WTC11 (cell line): Measurements from ENCODE around the gene DARS1. TPM values are rescaled to one million over a fixed set of nuclear protein-coding genes. Genes with fewer than 3 reads are reported as not detected.

Source experiments
- ATAC-seq: fragments of 200-7000 bp; cut with Tn5 transposase; 2 replicates; pipeline ENCODE4 v1.10.0; 2021; ENCODE audit warnings: mild to moderate bottlenecking, moderate library complexity
- CTCF ChIA-PET: fragments of 300-600 bp; sonication (Branson Sonifier 250); formaldehyde crosslinking; loops from one replicate; lab custom pipeline; 2021; ENCODE audit warnings: antibody characterized with exemption; lab: Charles Lee
- POLR2A ChIA-PET: fragments of 350-600 bp; sonication (Branson Sonifier 250); formaldehyde crosslinking; loops from one replicate; lab custom pipeline; 2021; ENCODE audit warnings: antibody characterized with exemption; lab: Charles Lee
- DNase-seq: peaks from one replicate; pipeline ENCODE4 v3.0.0; 2021; ENCODE audit warnings: low spot score
- H3K27ac Mint-ChIP-seq: 2 replicates; pipeline ENCODE4 v1.8.0; 2021; ENCODE audit warnings: mixed read lengths
- H3K27me3 Mint-ChIP-seq: 2 replicates; pipeline ENCODE4 v1.8.0; 2021; ENCODE audit warnings: low read depth, mild to moderate bottlenecking, moderate library complexity, mixed read lengths
- H3K36me3 Mint-ChIP-seq: 2 replicates; pipeline ENCODE4 v1.8.0; 2021; ENCODE audit warnings: mixed read lengths
- H3K4me1 Mint-ChIP-seq: 2 replicates; pipeline ENCODE4 v1.8.0; 2022; ENCODE audit warnings: mixed read lengths
- H3K4me3 Mint-ChIP-seq: 2 replicates; pipeline ENCODE4 v1.8.0; 2021; ENCODE audit warnings: mild to moderate bottlenecking, moderate library complexity, mixed read lengths
- H3K9me3 Mint-ChIP-seq: 2 replicates; pipeline ENCODE4 v1.8.0; 2021; ENCODE audit warnings: mixed read lengths
- ATF3 ChIP-seq: sonication (generic); formaldehyde crosslinking; conservative IDR thresholded peaks from 2 replicates; pipeline ENCODE4 v1.8.1; 2022; ENCODE audit warnings: mild to moderate bottlenecking, missing genetic modification reagents
- ATF6 ChIP-seq: sonication (generic); formaldehyde crosslinking; IDR thresholded peaks from 2 replicates; pipeline ENCODE4 v1.8.1; 2023; ENCODE audit warnings: mild to moderate bottlenecking, missing genetic modification reagents
- CREB1 ChIP-seq: sonication (generic); formaldehyde crosslinking; IDR thresholded peaks from 2 replicates; pipeline ENCODE4 v1.8.0; 2023; ENCODE audit warnings: mild to moderate bottlenecking, missing genetic modification reagents
- E2F1 ChIP-seq: sonication (generic); formaldehyde crosslinking; IDR thresholded peaks from 2 replicates; pipeline ENCODE4 v1.8.0; 2022; ENCODE audit warnings: mild to moderate bottlenecking, missing genetic modification reagents
- E2F5 ChIP-seq: sonication (generic); formaldehyde crosslinking; IDR thresholded peaks from 2 replicates; pipeline ENCODE4 v1.8.1; 2022; ENCODE audit warnings: mild to moderate bottlenecking, moderate library complexity, missing genetic modification reagents
- ESRRA ChIP-seq: sonication (generic); formaldehyde crosslinking; IDR thresholded peaks from 2 replicates; pipeline ENCODE4 v1.8.1; 2022; ENCODE audit warnings: mild to moderate bottlenecking, missing genetic modification reagents, borderline replicate concordance
- GTF2I ChIP-seq: fragments of 250-450 bp; sonication (Bioruptor Pico); conservative IDR thresholded peaks from 2 replicates; pipeline ENCODE4 v1.4.0; 2021; ENCODE audit warnings: mild to moderate bottlenecking
- IRF2 ChIP-seq: sonication (generic); formaldehyde crosslinking; IDR thresholded peaks from 2 replicates; pipeline ENCODE4 v1.8.0; 2022; ENCODE audit warnings: low read depth, missing genetic modification reagents, borderline replicate concordance
- JAZF1 ChIP-seq: fragments of 250-450 bp; sonication (Bioruptor Pico); IDR thresholded peaks from 2 replicates; pipeline ENCODE4 v1.9.0; 2021; ENCODE audit warnings: moderate library complexity, mild to moderate bottlenecking, inconsistent platforms
- JUN ChIP-seq: sonication (generic); formaldehyde crosslinking; IDR thresholded peaks from 2 replicates; pipeline ENCODE4 v1.8.0; 2023; ENCODE audit warnings: mild to moderate bottlenecking, missing genetic modification reagents
- MAX ChIP-seq: sonication (generic); formaldehyde crosslinking; IDR thresholded peaks from 2 replicates; pipeline ENCODE4 v1.8.0; 2022; ENCODE audit warnings: mild to moderate bottlenecking, missing genetic modification reagents
- MYBL2 ChIP-seq: sonication (generic); formaldehyde crosslinking; IDR thresholded peaks from 2 replicates; pipeline ENCODE4 v1.8.1; 2023; ENCODE audit warnings: mild to moderate bottlenecking, moderate library complexity, missing genetic modification reagents
- NFE2L1 ChIP-seq: sonication (generic); formaldehyde crosslinking; IDR thresholded peaks from 2 replicates; pipeline ENCODE4 v1.8.1; 2023; ENCODE audit warnings: missing genetic modification reagents
- NFYB ChIP-seq: sonication (generic); formaldehyde crosslinking; conservative IDR thresholded peaks from 2 replicates; pipeline ENCODE4 v1.8.0; 2022; ENCODE audit warnings: low read depth, missing genetic modification reagents
- NR1H2 ChIP-seq: sonication (generic); formaldehyde crosslinking; IDR thresholded peaks from 2 replicates; pipeline ENCODE4 v1.9.0; 2021; ENCODE audit warnings: mild to moderate bottlenecking, moderate library complexity, missing genetic modification reagents
- NR2C2 ChIP-seq: sonication (generic); formaldehyde crosslinking; IDR thresholded peaks from 2 replicates; pipeline ENCODE4 v1.8.0; 2022; ENCODE audit warnings: mild to moderate bottlenecking, missing genetic modification reagents
- RELA ChIP-seq: sonication (generic); formaldehyde crosslinking; IDR thresholded peaks from 2 replicates; pipeline ENCODE4 v1.8.1; 2022; ENCODE audit warnings: missing genetic modification reagents, mild to moderate bottlenecking, borderline replicate concordance
- TCF7 ChIP-seq: sonication (generic); formaldehyde crosslinking; IDR thresholded peaks from 2 replicates; pipeline ENCODE4 v1.8.0; 2022; ENCODE audit warnings: mild to moderate bottlenecking, low read depth, missing genetic modification reagents, moderate library complexity
- ZNF416 ChIP-seq: fragments of 250-450 bp; sonication (Bioruptor Pico); IDR thresholded peaks from 2 replicates; pipeline ENCODE4 v1.9.0; 2021; ENCODE audit warnings: mild to moderate bottlenecking, inconsistent platforms
- ZNF512 ChIP-seq: sonication (generic); formaldehyde crosslinking; IDR thresholded peaks from 2 replicates; pipeline ENCODE4 v1.8.1; 2022; ENCODE audit warnings: missing genetic modification reagents, borderline replicate concordance
- ZNF532 ChIP-seq: fragments of 250-450 bp; sonication (Bioruptor Pico); IDR thresholded peaks from 2 replicates; pipeline ENCODE4 v1.9.0; 2021; ENCODE audit warnings: mild to moderate bottlenecking, borderline replicate concordance
- total RNA-seq: library from RNA; stranded (reverse); gene quantifications from 3 replicates; pipeline ENCODE4 v1.2.3, GENCODE V29; 2021

DARS1 gene
- total RNA-seq, 1 experiment from 2014 or later: 80.9 TPM

- TF ChIP-seq RELA (CRISPR knock-in tag) (no peak), ATF3 (CRISPR knock-in tag) (no peak), ZNF532 (CRISPR knock-in tag) (no peak), JAZF1 (CRISPR knock-in tag) (no peak)
Observed at GRCh38 chr2:135905679-135906078, 79.7 kb downstream of the DARS1 start (continued).

- ChIA-PET POLR2A (interaction anchor here (1.3 kb wide), 1 partner anchor 28 kb away, joined by 3 read pairs; the partner anchor contains the start of gene MCM6), CTCF (interaction anchor here (1.2 to 1.9 kb wide), 2 partner anchors 9 to 107 kb away, joined by 3 to 12 read pairs; no protein-coding TSS in a partner anchor)
- H3K27me3 Mint-ChIP-seq: no peaks in the 10 kb centered on the region
Observed at GRCh38 chr2:135904341-135904989, 81.0 kb downstream of the DARS1 start.

GRCh38 chr2:135903650-135904049, 81.8 kb downstream of the DARS1 start:
- DNase-seq (no peak), ATAC-seq (peak; percentile 47; the same call in 1 of the 2 replicates)
- no peak overlapping the region for H3K4me3 Mint-ChIP-seq
- H3K27me3 Mint-ChIP-seq: no peaks in the 10 kb centered on the region
- peaks cover 10% of the 10 kb centered on the region for H3K4me1 Mint-ChIP-seq
- H3K36me3 Mint-ChIP-seq: peaks cover 21% of the 10 kb centered on the region
- H3K27ac Mint-ChIP-seq: no peak overlapping the region
- ChIA-PET CTCF (interaction anchor here (1.2 to 1.9 kb wide), 2 partner anchors 10 to 106 kb away, joined by 3 to 12 read pairs; no protein-coding TSS in a partner anchor), POLR2A (interaction anchor here (1.3 kb wide), 1 partner anchor 27 kb away, joined by 3 read pairs; the partner anchor contains the start of gene MCM6)
- H3K9me3 Mint-ChIP-seq: peaks cover 7% of the 10 kb centered on the region; the same call in 1 of the 2 replicates
- no peak for TF ChIP-seq ZNF416
- no peak for TF ChIP-seq MYBL2 (CRISPR knock-in tag)
- TF ChIP-seq GTF2I (CRISPR knock-in tag): no peak
- no peak for TF ChIP-seq JUN (CRISPR knock-in tag)
- no peak for TF ChIP-seq E2F1 (CRISPR knock-in tag)
- TF ChIP-seq NFE2L1 (CRISPR knock-in tag): no peak
- TF ChIP-seq MAX (CRISPR knock-in tag): no peak
- no peak for TF ChIP-seq ZNF512 (CRISPR knock-in tag)

More at GRCh38 chr2:135904341-135904989, 81.0 kb downstream of the DARS1 start:
- ATAC-seq (no peak), DNase-seq (no peak)
- Mint-ChIP-seq H3K36me3 (peaks cover 27% of the 10 kb centered on the region), H3K4me3 (no peak overlapping the region), H3K27ac (peak overlapping the region; percentile 73), H3K9me3 (peaks cover 5% of the 10 kb centered on the region; the same call in 1 of the 2 replicates), H3K4me1 (peaks cover 9% of the 10 kb centered on the region)
- no peak for TF ChIP-seq IRF2 (CRISPR knock-in tag)
- TF ChIP-seq ATF6: no peak
- no peak for TF ChIP-seq NFYB (CRISPR knock-in tag)
- no peak for TF ChIP-seq ESRRA
- TF ChIP-seq TCF7 (CRISPR knock-in tag): no peak
- TF ChIP-seq NR1H2: no peak
- no peak for TF ChIP-seq NR2C2
- TF ChIP-seq MAX (CRISPR knock-in tag): no peak
- TF ChIP-seq E2F5 (CRISPR knock-in tag): no peak
- TF ChIP-seq CREB1 (CRISPR knock-in tag): no peak
